KMS-11 (cell line): ENCODE data around the gene HOXD1.

Experiments
- H2AFZ ChIP-seq: fragments of 200-600 bp; sonication (generic); 2 replicates; pipeline ENCODE4 v1.6.1; 2016; ENCODE audit warnings: antibody characterized with exemption, mixed run types, low read depth
- H3K27ac ChIP-seq: fragments of 200-600 bp; sonication (generic); 2 replicates; pipeline ENCODE4 v1.6.1; 2016; ENCODE audit warnings: mild to moderate bottlenecking, mixed run types
- H3K27me3 ChIP-seq: fragments of 200-600 bp; sonication (generic); 2 replicates; pipeline ENCODE4 v1.6.1; 2017; ENCODE audit warnings: mild to moderate bottlenecking, low read depth, mixed run types, moderate library complexity; ENCODE audit not compliant: insufficient read depth
- H3K36me3 ChIP-seq: fragments of 200-600 bp; sonication (generic); 2 replicates; pipeline ENCODE4 v1.6.1; 2017; ENCODE audit warnings: mild to moderate bottlenecking, mixed run types; ENCODE audit not compliant: insufficient read depth
- H3K4me1 ChIP-seq: fragments of 200-600 bp; sonication (generic); 2 replicates; pipeline ENCODE4 v1.6.1; 2016; ENCODE audit warnings: mild to moderate bottlenecking, low read depth, mixed run types; ENCODE audit not compliant: poor library complexity, severe bottlenecking
- H3K4me2 ChIP-seq: fragments of 200-600 bp; sonication (generic); 2 replicates; pipeline ENCODE4 v1.7.0; 2016; ENCODE audit warnings: mild to moderate bottlenecking, mixed run types
- H3K4me3 ChIP-seq: fragments of 200-600 bp; sonication (generic); IDR thresholded peaks from 2 replicates; pipeline ENCODE4 v1.6.1; 2017; ENCODE audit warnings: low read depth, low read length, mixed read lengths; ENCODE audit not compliant: insufficient read depth
- H3K79me2 ChIP-seq: fragments of 200-600 bp; sonication (generic); 2 replicates; pipeline ENCODE4 v1.6.1; 2016; ENCODE audit warnings: low read depth, mixed run types; ENCODE audit not compliant: insufficient read depth
- H3K9ac ChIP-seq: fragments of 200-600 bp; sonication (generic); 2 replicates; pipeline ENCODE4 v1.6.1; 2016; ENCODE audit warnings: mild to moderate bottlenecking, mixed run types
- H4K20me1 ChIP-seq: fragments of 200-600 bp; sonication (generic); 2 replicates; pipeline ENCODE4 v1.6.1; 2016; ENCODE audit warnings: mild to moderate bottlenecking, mixed run types; ENCODE audit not compliant: insufficient read depth
- TF ChIP-seq, protein P1 (sequence below): fragments of 200-600 bp; sonication (generic); conservative IDR thresholded peaks from 2 replicates; pipeline ENCODE4 v1.6.1; 2017; ENCODE audit warnings: low read depth, mild to moderate bottlenecking, antibody characterized with exemption, low read length, moderate library complexity, mixed read lengths

HOXD1 gene

DNA sequence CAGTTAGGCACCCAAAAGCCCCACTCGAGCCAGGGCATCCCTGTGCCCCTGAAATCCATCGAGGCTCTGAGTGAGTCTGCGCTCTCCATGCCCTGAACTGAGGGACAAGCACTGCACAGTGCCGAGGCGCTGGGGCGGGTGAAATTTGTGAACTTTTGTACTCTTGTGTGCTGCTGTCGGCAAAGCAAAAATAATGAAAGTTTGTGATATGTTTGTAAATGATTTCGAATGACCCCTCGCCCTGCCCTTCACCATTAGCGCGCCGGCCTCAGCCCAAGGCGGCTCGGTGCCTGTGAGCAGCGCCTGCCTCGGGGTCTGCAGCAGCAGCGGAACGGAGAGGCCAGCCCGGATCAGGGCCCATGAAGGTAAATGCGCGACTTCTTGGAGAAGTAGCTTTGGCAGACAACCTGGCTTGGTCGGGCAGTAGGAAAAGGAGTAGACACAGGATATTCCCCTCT is 39.0 kb upstream of the HOXD1 start:
- H3K4me2 ChIP-seq: no peak overlapping the region
- H3K9ac ChIP-seq: no peak overlapping the region
- TF ChIP-seq, protein P1, sequence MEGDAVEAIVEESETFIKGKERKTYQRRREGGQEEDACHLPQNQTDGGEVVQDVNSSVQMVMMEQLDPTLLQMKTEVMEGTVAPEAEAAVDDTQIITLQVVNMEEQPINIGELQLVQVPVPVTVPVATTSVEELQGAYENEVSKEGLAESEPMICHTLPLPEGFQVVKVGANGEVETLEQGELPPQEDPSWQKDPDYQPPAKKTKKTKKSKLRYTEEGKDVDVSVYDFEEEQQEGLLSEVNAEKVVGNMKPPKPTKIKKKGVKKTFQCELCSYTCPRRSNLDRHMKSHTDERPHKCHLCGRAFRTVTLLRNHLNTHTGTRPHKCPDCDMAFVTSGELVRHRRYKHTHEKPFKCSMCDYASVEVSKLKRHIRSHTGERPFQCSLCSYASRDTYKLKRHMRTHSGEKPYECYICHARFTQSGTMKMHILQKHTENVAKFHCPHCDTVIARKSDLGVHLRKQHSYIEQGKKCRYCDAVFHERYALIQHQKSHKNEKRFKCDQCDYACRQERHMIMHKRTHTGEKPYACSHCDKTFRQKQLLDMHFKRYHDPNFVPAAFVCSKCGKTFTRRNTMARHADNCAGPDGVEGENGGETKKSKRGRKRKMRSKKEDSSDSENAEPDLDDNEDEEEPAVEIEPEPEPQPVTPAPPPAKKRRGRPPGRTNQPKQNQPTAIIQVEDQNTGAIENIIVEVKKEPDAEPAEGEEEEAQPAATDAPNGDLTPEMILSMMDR: no peak
- H3K36me3 ChIP-seq: no peaks in the 10 kb centered on the region
- no peaks in the 10 kb centered on the region for H3K4me1 ChIP-seq
- H3K4me3 ChIP-seq: no peak overlapping the region
- H2AFZ ChIP-seq: no peak overlapping the region
- H3K27ac ChIP-seq: no peak overlapping the region
- no peaks in the 10 kb centered on the region for H3K79me2 ChIP-seq
- no peaks in the 10 kb centered on the region for H4K20me1 ChIP-seq
- no peaks in the 10 kb centered on the region for H3K27me3 ChIP-seq

DNA sequence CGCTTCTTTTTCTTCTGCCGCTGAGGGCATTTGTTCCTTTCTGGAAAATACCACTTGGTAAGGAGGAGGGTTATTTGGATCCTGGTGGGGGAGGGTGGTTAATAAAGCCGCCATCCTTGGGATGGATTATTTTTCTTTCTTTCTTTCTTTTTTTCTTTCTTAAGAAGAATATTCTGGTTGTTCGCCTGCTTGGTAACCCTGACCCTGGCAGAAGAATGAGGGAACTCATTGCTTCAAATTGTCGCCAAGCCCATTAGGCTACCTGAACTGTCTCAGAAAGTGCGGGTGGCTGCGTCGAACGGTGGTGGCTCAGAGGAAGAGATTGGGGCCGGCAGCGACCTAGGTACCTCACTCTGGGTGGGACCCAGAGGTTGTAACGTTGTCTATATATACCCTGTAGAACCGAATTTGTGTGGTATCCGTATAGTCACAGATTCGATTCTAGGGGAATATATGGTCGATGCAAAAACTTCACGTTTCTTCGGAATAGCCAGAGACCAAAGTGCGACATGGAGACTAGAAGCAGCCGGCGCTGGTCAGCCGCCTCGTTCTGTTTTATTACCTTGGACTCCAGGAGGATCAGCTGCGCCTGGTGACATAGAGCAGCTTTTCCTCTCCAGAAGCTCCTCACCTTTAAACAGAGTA is 38.4 kb upstream of the HOXD1 start:
- H3K4me1 ChIP-seq: no peaks in the 10 kb centered on the region
- H3K9ac ChIP-seq: no peak overlapping the region
- no peak overlapping the region for H2AFZ ChIP-seq
- no peaks in the 10 kb centered on the region for H4K20me1 ChIP-seq
- TF ChIP-seq, protein P1: no peak
- H3K79me2 ChIP-seq: no peaks in the 10 kb centered on the region
- H3K36me3 ChIP-seq: no peaks in the 10 kb centered on the region
- H3K27ac ChIP-seq: no peak overlapping the region
- H3K4me3 ChIP-seq: no peak overlapping the region
- H3K27me3 ChIP-seq: no peaks in the 10 kb centered on the region
- no peak overlapping the region for H3K4me2 ChIP-seq

DNA sequence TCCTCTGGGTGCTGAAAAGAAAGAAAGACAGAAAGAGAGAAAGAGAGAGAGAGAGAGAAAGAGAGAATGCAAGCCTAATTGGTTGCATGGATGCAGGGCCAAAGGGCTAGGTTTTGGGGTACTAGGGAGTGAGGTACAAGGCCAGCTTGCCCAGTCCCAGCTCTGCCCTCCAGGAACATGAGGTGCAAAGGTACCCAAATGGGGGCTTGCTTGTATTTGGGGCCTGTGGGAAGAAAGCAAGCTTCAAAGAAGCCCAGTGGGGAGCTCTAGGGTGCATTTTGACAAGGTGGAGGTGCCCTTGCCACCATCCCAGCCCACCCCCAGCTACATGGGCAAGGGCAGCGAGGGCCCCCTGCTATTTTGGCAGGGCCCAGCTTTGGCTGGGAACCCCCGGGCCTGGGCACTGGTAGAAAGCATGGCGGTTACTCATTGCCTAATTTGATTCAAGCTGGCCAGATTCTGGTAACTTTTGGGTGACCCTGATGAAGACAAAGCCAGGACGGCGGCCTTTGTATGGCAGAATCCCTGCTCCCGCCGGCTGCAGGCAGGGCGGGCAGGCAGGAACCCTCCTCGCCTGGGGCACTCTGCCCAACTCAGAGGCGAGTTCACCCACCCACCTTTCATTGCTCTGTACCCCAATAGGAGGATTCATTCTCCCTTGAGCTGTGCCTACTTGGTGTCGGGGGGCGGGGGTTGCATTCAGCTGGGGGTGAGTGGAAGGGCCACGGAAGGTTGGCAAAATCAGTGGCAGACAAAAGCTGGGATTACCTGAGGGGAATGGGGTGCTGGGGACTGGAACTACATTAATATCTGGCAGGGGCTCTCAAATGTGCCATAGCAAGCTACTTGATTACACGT is 37.7 kb upstream of the HOXD1 start:
- no peaks in the 10 kb centered on the region for H3K4me1 ChIP-seq
- no peaks in the 10 kb centered on the region for H4K20me1 ChIP-seq
- H3K4me3 ChIP-seq: no peak overlapping the region
- H3K36me3 ChIP-seq: no peaks in the 10 kb centered on the region
- H3K27ac ChIP-seq: no peak overlapping the region
- no peak overlapping the region for H3K4me2 ChIP-seq
- H3K79me2 ChIP-seq: no peaks in the 10 kb centered on the region
- H3K9ac ChIP-seq: no peak overlapping the region
- TF ChIP-seq, protein P1: no peak
- no peaks in the 10 kb centered on the region for H3K27me3 ChIP-seq
- H2AFZ ChIP-seq: no peak overlapping the region

DNA sequence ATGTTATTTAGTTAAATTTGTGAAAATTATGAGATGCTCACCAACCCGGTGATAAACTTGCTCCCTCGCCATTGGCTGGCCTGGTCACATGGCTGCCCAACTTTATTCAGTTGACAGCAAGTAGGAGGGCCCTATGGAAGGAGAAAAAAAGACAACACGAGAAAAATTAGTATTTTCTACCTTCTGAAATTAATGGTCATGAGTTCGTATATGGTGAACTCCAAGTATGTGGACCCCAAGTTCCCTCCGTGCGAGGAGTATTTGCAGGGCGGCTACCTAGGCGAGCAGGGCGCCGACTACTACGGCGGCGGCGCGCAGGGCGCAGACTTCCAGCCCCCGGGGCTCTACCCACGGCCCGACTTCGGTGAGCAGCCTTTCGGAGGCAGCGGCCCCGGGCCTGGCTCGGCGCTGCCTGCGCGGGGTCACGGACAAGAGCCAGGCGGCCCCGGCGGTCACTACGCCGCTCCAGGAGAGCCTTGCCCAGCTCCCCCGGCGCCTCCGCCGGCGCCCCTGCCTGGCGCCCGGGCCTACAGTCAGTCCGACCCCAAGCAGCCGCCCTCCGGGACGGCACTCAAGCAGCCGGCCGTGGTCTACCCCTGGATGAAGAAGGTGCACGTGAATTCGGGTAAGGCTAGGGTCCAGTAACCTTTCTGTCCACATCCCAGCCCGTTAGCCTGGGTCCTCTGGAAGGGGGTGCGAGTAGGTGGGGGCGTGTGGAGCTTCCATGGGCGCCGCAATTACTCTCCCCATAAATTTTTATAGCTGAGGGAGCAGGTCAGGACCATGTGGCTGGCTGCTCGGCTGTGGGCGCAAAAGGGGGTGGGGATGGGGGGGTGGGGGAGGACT is 36.8 kb upstream of the HOXD1 start, which contains the start of gene HOXD4:
Gene HOXD4 (plus strand): TSS at position 109 of the 846 bp plus-strand sequence. CDS start 84 bp downstream, at position 193.
- TF ChIP-seq, protein P1: no peak
- Histone ChIP-seq H3K27me3 (no peaks in the 10 kb centered on the region), H3K9ac (no peak within 1 kb of the TSS)

More for the DNA sequence above, 36.8 kb upstream of the HOXD1 start, which contains the start of gene HOXD4:
- H3K36me3 ChIP-seq: no peaks in the 10 kb centered on the region
- H3K4me1 ChIP-seq: no peaks in the 10 kb centered on the region
- no peaks in the 10 kb centered on the region for H3K79me2 ChIP-seq
- H2AFZ ChIP-seq: no peak within 1 kb of the TSS
- H4K20me1 ChIP-seq: no peaks in the 10 kb centered on the region
- H3K27ac ChIP-seq: no peak within 1 kb of the TSS
- no peak within 1 kb of the TSS for H3K4me3 ChIP-seq
- no peak within 1 kb of the TSS for H3K4me2 ChIP-seq
